NCI-H1694 treated with DMSO at 0.1 percent for 48 hours (cell line): ENCODE measurements around the gene GNAS-AS1.

Experiments used
- DNase-seq: peaks from one replicate; lab custom pipeline; 2025; lab: John Stamatoyannopoulos, UW

The GNAS-AS1 gene

GRCh38 chr20:58808271-58809046 lies 42.2 kb downstream of the GNAS-AS1 start:
- no peak for DNase-seq

- DNase-seq, result no peak
Measured at GRCh38 chr20:58807801-58808200, 42.9 kb downstream of the GNAS-AS1 start.

GRCh38 chr20:58803533-58803932 lies 47.2 kb downstream of the GNAS-AS1 start:
- DNase-seq, result no peak

- DNase-seq, result no peak
Measured at GRCh38 chr20:58802061-58802460, 48.6 kb downstream of the GNAS-AS1 start.

GRCh38 chr20:58800134-58800871 lies 50.4 kb downstream of the GNAS-AS1 start:
- DNase-seq, result no peak

- DNase-seq, result no peak
Measured at GRCh38 chr20:58797371-58798338, 53.0 kb downstream of the GNAS-AS1 start.

- no peak for DNase-seq
Measured at GRCh38 chr20:58795923-58796245, 54.8 kb downstream of the GNAS-AS1 start.

- DNase-seq, result no peak
Measured at GRCh38 chr20:58795181-58795922, 55.4 kb downstream of the GNAS-AS1 start.

GRCh38 chr20:58794510-58795180 lies 56.1 kb downstream of the GNAS-AS1 start:
- DNase-seq, result no peak

GRCh38 chr20:58793512-58794420 lies 56.9 kb downstream of the GNAS-AS1 start:
- no peak for DNase-seq

- no peak for DNase-seq
Measured at GRCh38 chr20:58792426-58792825, 58.3 kb downstream of the GNAS-AS1 start.

GRCh38 chr20:58791286-58791685 lies 59.4 kb downstream of the GNAS-AS1 start:
- DNase-seq, result no peak

- DNase-seq, result no peak
Measured at GRCh38 chr20:58790454-58790853, 60.2 kb downstream of the GNAS-AS1 start.

GRCh38 chr20:58788896-58789544 lies 61.7 kb downstream of the GNAS-AS1 start:
- no peak for DNase-seq

- no peak for DNase-seq
Measured at GRCh38 chr20:58787211-58788005, 63.3 kb downstream of the GNAS-AS1 start.

- DNase-seq, result no peak
Measured at GRCh38 chr20:58784321-58785074, 66.2 kb downstream of the GNAS-AS1 start.

GRCh38 chr20:58783511-58784011 lies 67.1 kb downstream of the GNAS-AS1 start:
- no peak for DNase-seq

- no peak for DNase-seq
Measured at GRCh38 chr20:58781138-58781537, 69.6 kb downstream of the GNAS-AS1 start.
